Upper lobe of left lung (tissue), 4 donors: Measurements from ENCODE around the gene NFAT5.

Experiments used
- EP300 ChIP-seq, 4 donors: sonication (generic); formaldehyde crosslinking; IDR thresholded peaks; one replicate each; pipeline ENCODE4 v1.5.1; 2017; ENCODE audit warnings: antibody characterized with exemption in 4 of 4, control low read depth in 2 of 4
- POLR2A ChIP-seq, 4 donors: fragments of 450-650 bp; IDR thresholded peaks; one replicate each; pipeline ENCODE4 v1.5.1; 2016 to 2017; ENCODE audit warnings: antibody characterized with exemption in 4 of 4, mild to moderate bottlenecking in 2 of 4
- POLR2AphosphoS5 ChIP-seq, 2 donors: sonication (generic); formaldehyde crosslinking; IDR thresholded peaks; one replicate each; pipeline ENCODE4 v1.5.1; 2017; ENCODE audit warnings: antibody characterized with exemption in 2 of 2
- TF ChIP-seq, protein P1 (sequence below), 6 experiments: fragments of 450-650 bp in 4 of 6; fragments of 200-600 bp in 2 of 6; sonication (generic) in 2 of 6; IDR thresholded peaks; one replicate each; pipeline ENCODE4 v1.5.1; 2016 to 2019; ENCODE audit warnings: antibody characterized with exemption in 6 of 6

DNA sequence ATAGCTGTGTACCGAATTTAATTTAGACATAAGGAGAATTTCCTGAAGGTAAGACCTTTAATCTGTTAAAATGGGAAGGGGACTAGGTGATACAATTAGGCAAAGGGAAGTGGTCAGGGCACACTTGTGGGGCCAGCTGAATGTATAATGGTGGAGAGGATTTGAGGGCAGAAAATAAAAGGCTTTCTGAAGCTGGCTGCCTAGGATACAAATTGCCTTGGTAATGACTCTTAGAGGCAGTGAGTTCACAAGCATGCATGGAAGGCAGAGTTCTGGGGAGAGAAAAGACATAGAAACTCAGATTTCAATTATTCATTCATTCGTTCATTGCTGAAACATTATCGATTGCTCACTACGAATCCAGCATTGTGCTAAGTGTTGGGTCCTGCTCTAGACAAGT lies 12.4 kb upstream of the NFAT5 start:
- TF ChIP-seq EP300 (IDR thresholded peaks at IDR 0.05) = no peak
- TF ChIP-seq, protein P1, sequence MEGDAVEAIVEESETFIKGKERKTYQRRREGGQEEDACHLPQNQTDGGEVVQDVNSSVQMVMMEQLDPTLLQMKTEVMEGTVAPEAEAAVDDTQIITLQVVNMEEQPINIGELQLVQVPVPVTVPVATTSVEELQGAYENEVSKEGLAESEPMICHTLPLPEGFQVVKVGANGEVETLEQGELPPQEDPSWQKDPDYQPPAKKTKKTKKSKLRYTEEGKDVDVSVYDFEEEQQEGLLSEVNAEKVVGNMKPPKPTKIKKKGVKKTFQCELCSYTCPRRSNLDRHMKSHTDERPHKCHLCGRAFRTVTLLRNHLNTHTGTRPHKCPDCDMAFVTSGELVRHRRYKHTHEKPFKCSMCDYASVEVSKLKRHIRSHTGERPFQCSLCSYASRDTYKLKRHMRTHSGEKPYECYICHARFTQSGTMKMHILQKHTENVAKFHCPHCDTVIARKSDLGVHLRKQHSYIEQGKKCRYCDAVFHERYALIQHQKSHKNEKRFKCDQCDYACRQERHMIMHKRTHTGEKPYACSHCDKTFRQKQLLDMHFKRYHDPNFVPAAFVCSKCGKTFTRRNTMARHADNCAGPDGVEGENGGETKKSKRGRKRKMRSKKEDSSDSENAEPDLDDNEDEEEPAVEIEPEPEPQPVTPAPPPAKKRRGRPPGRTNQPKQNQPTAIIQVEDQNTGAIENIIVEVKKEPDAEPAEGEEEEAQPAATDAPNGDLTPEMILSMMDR (IDR thresholded peaks at IDR 0.05) = no peak
- TF ChIP-seq POLR2A (IDR thresholded peaks at IDR 0.05) = no peak
- no peak for TF ChIP-seq POLR2AphosphoS5 (IDR thresholded peaks at IDR 0.05)
